Vagina (tissue), 2 donors: ENCODE data around the gene HELZ.

Experiments
- POLR2A ChIP-seq, 2 donors: fragments of 450-650 bp; IDR thresholded peaks; one replicate each; pipeline ENCODE4 v1.6.1; 2017; ENCODE audit warnings: antibody characterized with exemption in 2 of 2, mild to moderate bottlenecking in 2 of 2, moderate library complexity in 2 of 2
- POLR2AphosphoS5 ChIP-seq, 2 donors: sonication (generic); formaldehyde crosslinking; IDR thresholded peaks; one replicate each; pipeline ENCODE4 v1.9.0; 2017; ENCODE audit warnings: antibody characterized with exemption in 2 of 2, mild to moderate bottlenecking in 2 of 2, low read depth in 1 of 2; ENCODE audit not compliant: insufficient read depth in 1 of 2
- TF ChIP-seq, protein P1 (sequence below), 3 experiments: fragments of 450-650 bp in 2 of 3; fragments of 200-600 bp in 1 of 3; sonication (generic) in 1 of 3; IDR thresholded peaks; one replicate each; pipeline ENCODE4 v1.5.1; 2017 to 2019; ENCODE audit warnings: antibody characterized with exemption in 3 of 3, mild to moderate bottlenecking in 2 of 3, moderate library complexity in 2 of 3

DNA sequence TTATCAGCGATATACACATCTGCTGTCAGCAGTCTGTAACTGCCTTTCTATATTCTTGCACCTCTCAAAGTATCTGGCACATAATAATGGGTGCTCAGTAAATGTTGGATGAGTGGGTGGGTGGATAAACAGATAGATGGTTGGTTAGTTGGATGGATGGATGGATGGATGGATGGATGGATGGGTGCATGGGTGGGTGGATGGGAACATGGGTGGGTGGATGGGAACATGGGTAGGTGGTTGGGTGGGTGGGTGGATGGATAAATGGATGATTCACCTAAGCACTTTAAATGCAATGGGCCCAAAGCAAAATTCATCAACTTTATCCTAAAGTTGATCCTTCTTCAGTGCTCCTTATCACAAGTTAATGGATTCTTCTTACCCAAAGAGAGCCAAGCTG, 48.6 kb downstream of the HELZ start:
- TF ChIP-seq, protein P1, sequence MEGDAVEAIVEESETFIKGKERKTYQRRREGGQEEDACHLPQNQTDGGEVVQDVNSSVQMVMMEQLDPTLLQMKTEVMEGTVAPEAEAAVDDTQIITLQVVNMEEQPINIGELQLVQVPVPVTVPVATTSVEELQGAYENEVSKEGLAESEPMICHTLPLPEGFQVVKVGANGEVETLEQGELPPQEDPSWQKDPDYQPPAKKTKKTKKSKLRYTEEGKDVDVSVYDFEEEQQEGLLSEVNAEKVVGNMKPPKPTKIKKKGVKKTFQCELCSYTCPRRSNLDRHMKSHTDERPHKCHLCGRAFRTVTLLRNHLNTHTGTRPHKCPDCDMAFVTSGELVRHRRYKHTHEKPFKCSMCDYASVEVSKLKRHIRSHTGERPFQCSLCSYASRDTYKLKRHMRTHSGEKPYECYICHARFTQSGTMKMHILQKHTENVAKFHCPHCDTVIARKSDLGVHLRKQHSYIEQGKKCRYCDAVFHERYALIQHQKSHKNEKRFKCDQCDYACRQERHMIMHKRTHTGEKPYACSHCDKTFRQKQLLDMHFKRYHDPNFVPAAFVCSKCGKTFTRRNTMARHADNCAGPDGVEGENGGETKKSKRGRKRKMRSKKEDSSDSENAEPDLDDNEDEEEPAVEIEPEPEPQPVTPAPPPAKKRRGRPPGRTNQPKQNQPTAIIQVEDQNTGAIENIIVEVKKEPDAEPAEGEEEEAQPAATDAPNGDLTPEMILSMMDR (IDR thresholded peaks at IDR 0.05) = no peak
- no peak for TF ChIP-seq POLR2A (IDR thresholded peaks at IDR 0.05)
- TF ChIP-seq POLR2AphosphoS5 (IDR thresholded peaks at IDR 0.05; ENCODE audit: insufficient read depth in 1 of 2, low read depth in 1 of 2) = no peak
